Keratinocyte (primary cell): ENCODE measurements around the gene UBE4B. TPM values are rescaled to one million over a fixed set of nuclear protein-coding genes. Genes with fewer than 3 reads are reported as not detected.

Experiments used
- DNase-seq: peaks from one replicate; pipeline ENCODE4 v3.0.0-alpha.2; 2011; ENCODE audit warnings: low read depth, missing footprints, low spot score
- FAIRE-seq: peaks from 2 replicates; lab custom pipeline; 2011; peaks lifted over from hg19 to GRCh38; lab: Jason Lieb, UNC
- H2AFZ ChIP-seq: 2 replicates; pipeline ENCODE4 v1.6.0; 2012; ENCODE audit warnings: low read length, control low read depth, inconsistent platforms; ENCODE audit not compliant: control insufficient read depth
- H3K27ac ChIP-seq: 2 replicates; pipeline ENCODE4 v1.5.1; 2011; ENCODE audit warnings: low read length; ENCODE audit not compliant: control insufficient read depth, insufficient read depth
- H3K27me3 ChIP-seq: 3 replicates; pipeline ENCODE4 v1.6.0; 2011; ENCODE audit warnings: low read length; ENCODE audit not compliant: control insufficient read depth, insufficient read depth; ENCODE audit errors: extremely low read depth
- H3K36me3 ChIP-seq, 2 experiments: 2 replicates in 1 of 2; 3 replicates in 1 of 2; pipeline ENCODE4 v1.5.1; 2011; ENCODE audit warnings: low read length in 2 of 2, mild to moderate bottlenecking in 1 of 2; ENCODE audit not compliant: control insufficient read depth in 2 of 2, insufficient read depth in 2 of 2; ENCODE audit errors: extremely low read depth in 1 of 2
- H3K4me1 ChIP-seq: 3 replicates; pipeline ENCODE4 v1.5.1; 2011; ENCODE audit warnings: low read length; ENCODE audit not compliant: control insufficient read depth, insufficient read depth; ENCODE audit errors: extremely low read depth
- H3K4me2 ChIP-seq: 3 replicates; pipeline ENCODE4 v1.6.0; 2011; ENCODE audit warnings: low read depth, low read length; ENCODE audit not compliant: control insufficient read depth, insufficient read depth; ENCODE audit errors: extremely low read depth
- H3K4me3 ChIP-seq, 3 experiments: fragments of 200-600 bp in 1 of 3; sonication (generic) in 1 of 3; 2 replicates in 2 of 3; 3 replicates in 1 of 3; pipeline ENCODE4 v1.5.1; 2011 to 2016; ENCODE audit warnings: low read length in 3 of 3, mild to moderate bottlenecking in 3 of 3, control low read depth in 2 of 3, inconsistent platforms in 1 of 3, low read depth in 1 of 3, mixed read lengths in 1 of 3, mixed run types in 1 of 3, moderate library complexity in 1 of 3; ENCODE audit not compliant: control insufficient read depth in 2 of 3, insufficient read depth in 2 of 3; ENCODE audit errors: extremely low read depth in 1 of 3
- H3K79me2 ChIP-seq: 2 replicates; pipeline ENCODE4 v1.6.0; 2012; ENCODE audit warnings: low read length; ENCODE audit not compliant: control insufficient read depth, insufficient read depth
- H3K9ac ChIP-seq: 3 replicates; pipeline ENCODE4 v1.6.0; 2011; ENCODE audit warnings: low read length; ENCODE audit not compliant: control insufficient read depth, insufficient read depth; ENCODE audit errors: extremely low read depth
- H3K9me1 ChIP-seq: 3 replicates; pipeline ENCODE4 v1.6.0; 2011; ENCODE audit warnings: low read length; ENCODE audit not compliant: control insufficient read depth, insufficient read depth; ENCODE audit errors: extremely low read depth
- H3K9me3 ChIP-seq: 2 replicates; pipeline ENCODE4 v1.5.1; 2012; ENCODE audit warnings: low read depth, low read length; ENCODE audit not compliant: control insufficient read depth
- H4K20me1 ChIP-seq: 3 replicates; pipeline ENCODE4 v1.6.0; 2011; ENCODE audit warnings: low read length; ENCODE audit not compliant: control insufficient read depth, insufficient read depth; ENCODE audit errors: extremely low read depth
- EZH2 ChIP-seq: IDR thresholded peaks from one replicate; pipeline ENCODE4 v1.6.1; 2012; ENCODE audit warnings: inconsistent platforms, mild to moderate bottlenecking, low read length, moderate library complexity
- dilution Hi-C: fragments of 300-500 bp; cut with MboI; formaldehyde crosslinking; loops from one replicate; pipeline ENCODE4 v1.7.0; 2020; ENCODE audit warnings: low sequenced_read_pairs; ENCODE audit not compliant: extremely low pct_ligation_motif_present
- polyA plus RNA-seq, 5 experiments: library from polyadenylated mRNA; depleted of rRNA in 3 of 5; stranded (reverse) in 3 of 5; stranded (forward) in 1 of 5; unstranded in 1 of 5; fragments of >200 nt; gene quantifications; 1 replicate in 1 of 5; 2 replicates in 3 of 5; 3 replicates in 1 of 5; pipeline versions ENCODE4 v1.2.1 to v1.2.3, GENCODE V29; 2011 to 2012; ENCODE audit warnings: missing spikeins in 2 of 5, low read depth in 1 of 5, low replicate concordance in 1 of 5
- TF ChIP-seq, protein P1 (sequence below), 3 experiments: IDR thresholded peaks in 1 of 3; conservative IDR thresholded peaks in 1 of 3; optimal IDR thresholded peaks in 1 of 3; 2 replicates in 2 of 3; 3 replicates in 1 of 3; pipeline versions ENCODE3 to v1.5.1; 2011; ENCODE audit warnings: low read length in 3 of 3, mild to moderate bottlenecking in 3 of 3, moderate library complexity in 2 of 3, control low read depth in 1 of 3, inconsistent platforms in 1 of 3; ENCODE audit not compliant: insufficient read depth in 2 of 3; ENCODE audit errors: extremely low read depth in 1 of 3

The UBE4B gene
- polyA plus RNA-seq, 1 donor (not counting 4 experiments of a cell fraction or from before 2014, with no cell fraction given), result 14.3 TPM

GRCh38 chr1:10211805-10212410, 179.2 kb downstream of the UBE4B start:
- dilution Hi-C loops, result no loop called here
- FAIRE-seq, result peak; percentile 85
- Histone ChIP-seq H3K36me3 (no peaks in the 10 kb centered on the region), H3K9me3 (no peaks in the 10 kb centered on the region), H3K79me2 (peaks cover 52% of the 10 kb centered on the region), H2AFZ (peak overlapping the region; percentile 50), H3K9me1 (peaks cover 2% of the 10 kb centered on the region), H3K27ac (peak overlapping the region; percentile 79), H3K27me3 (no peaks in the 10 kb centered on the region), H4K20me1 (peaks cover 3% of the 10 kb centered on the region), H3K4me1 (peaks cover 16% of the 10 kb centered on the region), H3K4me3 (peak overlapping the region; percentile 53 to 89 (median 88)), H3K9ac (peak overlapping the region; percentile 91), H3K4me2 (peak overlapping the region; percentile 96)
- DNase-seq, result no peak
- TF ChIP-seq, protein P1, sequence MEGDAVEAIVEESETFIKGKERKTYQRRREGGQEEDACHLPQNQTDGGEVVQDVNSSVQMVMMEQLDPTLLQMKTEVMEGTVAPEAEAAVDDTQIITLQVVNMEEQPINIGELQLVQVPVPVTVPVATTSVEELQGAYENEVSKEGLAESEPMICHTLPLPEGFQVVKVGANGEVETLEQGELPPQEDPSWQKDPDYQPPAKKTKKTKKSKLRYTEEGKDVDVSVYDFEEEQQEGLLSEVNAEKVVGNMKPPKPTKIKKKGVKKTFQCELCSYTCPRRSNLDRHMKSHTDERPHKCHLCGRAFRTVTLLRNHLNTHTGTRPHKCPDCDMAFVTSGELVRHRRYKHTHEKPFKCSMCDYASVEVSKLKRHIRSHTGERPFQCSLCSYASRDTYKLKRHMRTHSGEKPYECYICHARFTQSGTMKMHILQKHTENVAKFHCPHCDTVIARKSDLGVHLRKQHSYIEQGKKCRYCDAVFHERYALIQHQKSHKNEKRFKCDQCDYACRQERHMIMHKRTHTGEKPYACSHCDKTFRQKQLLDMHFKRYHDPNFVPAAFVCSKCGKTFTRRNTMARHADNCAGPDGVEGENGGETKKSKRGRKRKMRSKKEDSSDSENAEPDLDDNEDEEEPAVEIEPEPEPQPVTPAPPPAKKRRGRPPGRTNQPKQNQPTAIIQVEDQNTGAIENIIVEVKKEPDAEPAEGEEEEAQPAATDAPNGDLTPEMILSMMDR (optimal IDR thresholded peaks at IDR 0.05 in 1 of 3, IDR thresholded peaks at IDR 0.05 in 1 of 3, conservative IDR thresholded peaks at IDR 0.05 in 1 of 3; ENCODE audit: extremely low read depth in 1 of 3, insufficient read depth in 2 of 3, low read length in 3 of 3), result no peak
- no peak for TF ChIP-seq EZH2

DNA sequence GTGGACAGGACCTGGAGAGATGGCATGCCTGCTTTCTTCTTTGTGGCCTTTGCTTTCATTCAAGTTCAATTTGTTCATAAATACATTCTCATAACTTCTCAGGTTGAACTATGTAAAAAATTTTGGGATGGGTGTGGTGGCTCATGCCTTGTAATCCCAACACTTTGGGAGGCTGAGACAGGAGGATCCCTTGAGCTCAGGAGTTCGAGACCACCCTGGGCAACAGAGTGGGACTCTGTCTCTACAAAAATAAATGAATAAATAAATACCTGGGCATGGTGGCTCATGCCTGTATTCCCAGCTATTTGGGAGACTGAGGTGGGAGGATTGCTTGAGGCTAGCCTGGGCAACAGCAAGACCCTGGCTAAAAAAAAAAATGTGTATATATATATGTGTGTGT, 179.7 kb downstream of the UBE4B start:
- Histone ChIP-seq H2AFZ (no peak overlapping the region), H3K79me2 (peaks cover 57% of the 10 kb centered on the region), H3K4me1 (peaks cover 16% of the 10 kb centered on the region), H3K36me3 (no peaks in the 10 kb centered on the region), H3K4me3 (no peak overlapping the region), H3K4me2 (peak overlapping the region; percentile 96), H3K27ac (no peak overlapping the region), H3K9me3 (no peaks in the 10 kb centered on the region), H3K9ac (no peak overlapping the region), H4K20me1 (peaks cover 3% of the 10 kb centered on the region), H3K27me3 (no peaks in the 10 kb centered on the region), H3K9me1 (peaks cover 2% of the 10 kb centered on the region)
- TF ChIP-seq EZH2, result no peak
- TF ChIP-seq, protein P1 (optimal IDR thresholded peaks at IDR 0.05 in 1 of 3, IDR thresholded peaks at IDR 0.05 in 1 of 3, conservative IDR thresholded peaks at IDR 0.05 in 1 of 3; ENCODE audit: extremely low read depth in 1 of 3, insufficient read depth in 2 of 3, low read length in 3 of 3), result no peak
- FAIRE-seq (no peak), DNase-seq (no peak)
- dilution Hi-C loops, result no loop called here
